Stimulated activated naive CD8-positive, alpha-beta T cell treated with anti-CD3 and anti-CD28 coated beads, Interleukin-15, Interleukin-2, amounts not matched to agents 100 ng/mL and 50 ng/mL, for 24 hours (primary cell): ENCODE data around the gene SPATA2L.
A peak's percentile ranks its signal among the peaks of the same experiment; 100 is the strongest.
"Not testable (repeated sequence)": the region's sequence is repeated elsewhere in the genome, so short reads cannot be mapped to it uniquely, and the experiment has no call there.

Source experiments
- H3K27ac Mint-ChIP-seq: one replicate; pipeline ENCODE4 v1.8.0; 2021; ENCODE audit warnings: mild to moderate bottlenecking, mixed read lengths
- H3K27me3 Mint-ChIP-seq: one replicate; pipeline ENCODE4 v1.8.0; 2021; ENCODE audit warnings: mixed read lengths
- H3K36me3 Mint-ChIP-seq: one replicate; pipeline ENCODE4 v1.8.0; 2021; ENCODE audit warnings: low read depth, mixed read lengths
- H3K4me1 Mint-ChIP-seq: one replicate; pipeline ENCODE4 v1.8.0; 2021; ENCODE audit warnings: low read depth, mixed read lengths
- H3K4me3 Mint-ChIP-seq: one replicate; pipeline ENCODE4 v1.8.0; 2021; ENCODE audit warnings: mild to moderate bottlenecking, mixed read lengths
- H3K9me3 Mint-ChIP-seq: one replicate; pipeline ENCODE4 v1.8.0; 2021; ENCODE audit warnings: mixed read lengths

The SPATA2L gene

GRCh38 chr16:89700649-89701424 is 668 bp downstream of the SPATA2L start:
- H3K36me3 Mint-ChIP-seq, result peaks cover 5% of the 10 kb centered on the region
- H3K4me3 Mint-ChIP-seq, result peak overlapping the region; percentile 71

GRCh38 chr16:89700100-89700648 is 1.3 kb downstream of the SPATA2L start:
- Mint-ChIP-seq H3K27ac (peak overlapping the region; percentile 26), H3K4me3 (peak overlapping the region; percentile 71), H3K27me3 (no peaks in the 10 kb centered on the region), H3K36me3 (peaks cover 8% of the 10 kb centered on the region), H3K4me1 (peaks cover 28% of the 10 kb centered on the region), H3K9me3 (no peaks in the 10 kb centered on the region)

More at GRCh38 chr16:89700649-89701424, 668 bp downstream of the SPATA2L start:
- H3K27me3 Mint-ChIP-seq, result no peaks in the 10 kb centered on the region
- H3K4me1 Mint-ChIP-seq, result peaks cover 23% of the 10 kb centered on the region
- no peaks in the 10 kb centered on the region for H3K9me3 Mint-ChIP-seq
- H3K27ac Mint-ChIP-seq, result no peak overlapping the region

GRCh38 chr16:89699629-89700099 is 1.8 kb downstream of the SPATA2L start:
- H3K9me3 Mint-ChIP-seq, H3K27ac Mint-ChIP-seq, H3K27me3 Mint-ChIP-seq, H3K4me3 Mint-ChIP-seq: not testable (repeated sequence)
- Mint-ChIP-seq H3K36me3 (peaks cover 13% of the 10 kb centered on the region), H3K4me1 (peaks cover 28% of the 10 kb centered on the region)

GRCh38 chr16:89698717-89699116 is 2.8 kb downstream of the SPATA2L start:
- not testable (repeated sequence) for H3K27me3 Mint-ChIP-seq, H3K9me3 Mint-ChIP-seq, H3K4me3 Mint-ChIP-seq, H3K27ac Mint-ChIP-seq
- Mint-ChIP-seq H3K4me1 (peaks cover 28% of the 10 kb centered on the region), H3K36me3 (peaks cover 17% of the 10 kb centered on the region)

- no peaks in the 10 kb centered on the region for H3K27me3 Mint-ChIP-seq
- no peaks in the 10 kb centered on the region for H3K9me3 Mint-ChIP-seq
- no peak overlapping the region for H3K27ac Mint-ChIP-seq
- H3K4me1 Mint-ChIP-seq, result peaks cover 28% of the 10 kb centered on the region
- peaks cover 23% of the 10 kb centered on the region for H3K36me3 Mint-ChIP-seq
- H3K4me3 Mint-ChIP-seq, result no peak overlapping the region
These were observed 3.7 kb downstream of the SPATA2L start for GRCh38 chr16:89697616-89698331.

GRCh38 chr16:89697161-89697615 is 4.3 kb downstream of the SPATA2L start:
- Mint-ChIP-seq H3K27me3 (no peaks in the 10 kb centered on the region), H3K36me3 (peaks cover 23% of the 10 kb centered on the region), H3K4me3 (no peak overlapping the region), H3K27ac (no peak overlapping the region), H3K4me1 (peaks cover 23% of the 10 kb centered on the region), H3K9me3 (no peaks in the 10 kb centered on the region)

- H3K27me3 Mint-ChIP-seq, result no peaks in the 10 kb centered on the region
- peaks cover 21% of the 10 kb centered on the region for H3K4me1 Mint-ChIP-seq
- no peaks in the 10 kb centered on the region for H3K9me3 Mint-ChIP-seq
- H3K36me3 Mint-ChIP-seq, result peaks cover 23% of the 10 kb centered on the region
- H3K27ac Mint-ChIP-seq, result no peak overlapping the region
- no peak overlapping the region for H3K4me3 Mint-ChIP-seq
These were observed 4.8 kb downstream of the SPATA2L start for GRCh38 chr16:89696670-89697128.

GRCh38 chr16:89695875-89696669 is 5.4 kb downstream of the SPATA2L start:
- no peak overlapping the region for H3K4me3 Mint-ChIP-seq
- H3K36me3 Mint-ChIP-seq, result peaks cover 23% of the 10 kb centered on the region
- no peaks in the 10 kb centered on the region for H3K27me3 Mint-ChIP-seq
- H3K4me1 Mint-ChIP-seq, result peaks cover 21% of the 10 kb centered on the region
- no peak overlapping the region for H3K27ac Mint-ChIP-seq
- H3K9me3 Mint-ChIP-seq, result no peaks in the 10 kb centered on the region

GRCh38 chr16:89695086-89695874 is 6.2 kb downstream of the SPATA2L start:
- no peaks in the 10 kb centered on the region for H3K27me3 Mint-ChIP-seq
- H3K4me1 Mint-ChIP-seq, result peaks cover 18% of the 10 kb centered on the region
- peaks cover 26% of the 10 kb centered on the region for H3K36me3 Mint-ChIP-seq
- no peaks in the 10 kb centered on the region for H3K9me3 Mint-ChIP-seq
- H3K4me3 Mint-ChIP-seq, result no peak overlapping the region
- H3K27ac Mint-ChIP-seq, result no peak overlapping the region

GRCh38 chr16:89694784-89695085 is 6.8 kb downstream of the SPATA2L start:
- peaks cover 32% of the 10 kb centered on the region for H3K36me3 Mint-ChIP-seq
- not testable (repeated sequence) for H3K27ac Mint-ChIP-seq

GRCh38 chr16:89693931-89694783 is 7.3 kb downstream of the SPATA2L start:
- Mint-ChIP-seq H3K4me1 (peaks cover 13% of the 10 kb centered on the region), H3K9me3 (no peaks in the 10 kb centered on the region), H3K36me3 (peaks cover 30% of the 10 kb centered on the region), H3K4me3 (no peak overlapping the region), H3K27ac (no peak overlapping the region), H3K27me3 (no peaks in the 10 kb centered on the region)

More at GRCh38 chr16:89694784-89695085, 6.8 kb downstream of the SPATA2L start:
- not testable (repeated sequence) for H3K4me3 Mint-ChIP-seq, H3K27me3 Mint-ChIP-seq, H3K9me3 Mint-ChIP-seq
- peaks cover 13% of the 10 kb centered on the region for H3K4me1 Mint-ChIP-seq

- Mint-ChIP-seq H3K27me3 (no peaks in the 10 kb centered on the region), H3K9me3 (no peaks in the 10 kb centered on the region), H3K4me3 (no peak overlapping the region), H3K27ac (no peak overlapping the region), H3K4me1 (peaks cover 16% of the 10 kb centered on the region), H3K36me3 (peaks cover 28% of the 10 kb centered on the region)
These were observed 8.2 kb downstream of the SPATA2L start for GRCh38 chr16:89693289-89693731.

- H3K4me1 Mint-ChIP-seq, result peaks cover 28% of the 10 kb centered on the region
- no peak overlapping the region for H3K4me3 Mint-ChIP-seq
- no peak overlapping the region for H3K27ac Mint-ChIP-seq
- H3K27me3 Mint-ChIP-seq, result no peaks in the 10 kb centered on the region
- H3K36me3 Mint-ChIP-seq, result peaks cover 33% of the 10 kb centered on the region
- no peaks in the 10 kb centered on the region for H3K9me3 Mint-ChIP-seq
These were observed 9.4 kb downstream of the SPATA2L start for GRCh38 chr16:89691986-89692569.
